OCI-LY7 (cell line): ENCODE data around the gene ECI2.

Experiments used
- CTCF ChIP-seq: fragments of 200-600 bp; sonication (generic); conservative IDR thresholded peaks from 2 replicates; pipeline ENCODE4 v1.5.1; 2014; ENCODE audit warnings: mild to moderate bottlenecking, antibody characterized with exemption, low read length, moderate library complexity, mixed read lengths
- EZH2phosphoT487 ChIP-seq: fragments of 200-600 bp; sonication (generic); IDR thresholded peaks from 2 replicates; pipeline ENCODE4 v1.6.1; 2018; ENCODE audit warnings: low read depth, borderline replicate concordance, mild to moderate bottlenecking, mixed run types, antibody characterized with exemption, low read length, moderate library complexity, mixed read lengths

GRCh38 chr6:4172368-4172767 is 37.0 kb upstream of the ECI2 start:
- no peak for TF ChIP-seq CTCF
- TF ChIP-seq EZH2phosphoT487, result no peak
